ENCODE data around the gene TRHDE. TPM values are rescaled to one million over a fixed set of nuclear protein-coding genes. Genes with fewer than 3 reads are reported as not detected.

Gene TRHDE
- total RNA-seq, 2 donors from 2014 or later, result 10.9 to 73.2 TPM

- no peaks in the 10 kb centered on the region for H3K4me1 ChIP-seq
- no peaks in the 10 kb centered on the region for H3K9me3 ChIP-seq
- no peak for TF ChIP-seq POLR2A (IDR thresholded peaks at IDR 0.05)
- TF ChIP-seq, protein P1, sequence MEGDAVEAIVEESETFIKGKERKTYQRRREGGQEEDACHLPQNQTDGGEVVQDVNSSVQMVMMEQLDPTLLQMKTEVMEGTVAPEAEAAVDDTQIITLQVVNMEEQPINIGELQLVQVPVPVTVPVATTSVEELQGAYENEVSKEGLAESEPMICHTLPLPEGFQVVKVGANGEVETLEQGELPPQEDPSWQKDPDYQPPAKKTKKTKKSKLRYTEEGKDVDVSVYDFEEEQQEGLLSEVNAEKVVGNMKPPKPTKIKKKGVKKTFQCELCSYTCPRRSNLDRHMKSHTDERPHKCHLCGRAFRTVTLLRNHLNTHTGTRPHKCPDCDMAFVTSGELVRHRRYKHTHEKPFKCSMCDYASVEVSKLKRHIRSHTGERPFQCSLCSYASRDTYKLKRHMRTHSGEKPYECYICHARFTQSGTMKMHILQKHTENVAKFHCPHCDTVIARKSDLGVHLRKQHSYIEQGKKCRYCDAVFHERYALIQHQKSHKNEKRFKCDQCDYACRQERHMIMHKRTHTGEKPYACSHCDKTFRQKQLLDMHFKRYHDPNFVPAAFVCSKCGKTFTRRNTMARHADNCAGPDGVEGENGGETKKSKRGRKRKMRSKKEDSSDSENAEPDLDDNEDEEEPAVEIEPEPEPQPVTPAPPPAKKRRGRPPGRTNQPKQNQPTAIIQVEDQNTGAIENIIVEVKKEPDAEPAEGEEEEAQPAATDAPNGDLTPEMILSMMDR (IDR thresholded peaks at IDR 0.05), result no peak
- DNase-seq (no peak), ATAC-seq (no peak)
- H3K27me3 ChIP-seq, result no peaks in the 10 kb centered on the region
- H3K4me3 ChIP-seq, result no peak overlapping the region
- H3K36me3 ChIP-seq (replicated peaks in 1 of 2; ENCODE audit: insufficient read depth in 1 of 2, low read depth in 2 of 2), result no peaks in the 10 kb centered on the region
- 79 to 83% methylated on average over 5 of the region's 5 CpGs for WGBS, 2 donors
- H3K27ac ChIP-seq, result no peak overlapping the region
- intact Hi-C loops (cut with DNase I), result no loop called here
Observed at GRCh38 chr12:72311946-72312345, 39.8 kb downstream of the TRHDE start.

GRCh38 chr12:72313806-72314205 lies 41.6 kb downstream of the TRHDE start:
- H3K27ac ChIP-seq, result no peak overlapping the region
- ATAC-seq (no peak), DNase-seq (no peak)
- H3K27me3 ChIP-seq, result no peaks in the 10 kb centered on the region
- no peaks in the 10 kb centered on the region for H3K36me3 ChIP-seq (replicated peaks in 1 of 2; ENCODE audit: insufficient read depth in 1 of 2, low read depth in 2 of 2)
- peaks cover 6% of the 10 kb centered on the region for H3K4me1 ChIP-seq
- intact Hi-C loops (cut with DNase I), result no loop called here
- no peak overlapping the region for H3K4me3 ChIP-seq
- H3K9me3 ChIP-seq, result no peaks in the 10 kb centered on the region
- 27 to 43% methylated on average over 2 of the region's 2 CpGs for WGBS, 2 donors
- no peak for TF ChIP-seq POLR2A (IDR thresholded peaks at IDR 0.05)
- TF ChIP-seq, protein P1 (IDR thresholded peaks at IDR 0.05), result no peak

DNA sequence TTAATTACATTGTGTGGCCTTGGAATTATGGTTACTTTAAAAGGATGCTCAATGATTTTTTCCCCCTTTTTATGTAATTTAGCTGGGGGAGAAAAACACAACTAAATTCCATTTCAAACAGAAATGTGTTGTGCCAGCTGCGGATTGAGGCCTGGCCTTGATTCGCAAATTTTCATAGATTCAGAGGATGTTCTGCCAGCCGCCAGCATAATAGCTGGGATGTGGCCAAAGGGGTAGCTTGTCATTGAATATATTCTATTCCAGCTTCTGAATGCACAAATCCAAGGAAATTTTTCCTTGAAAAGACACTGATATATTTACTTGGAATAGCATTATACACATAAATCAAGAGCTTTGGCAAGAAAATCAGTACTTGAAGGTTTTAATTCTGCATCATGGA lies 43.7 kb downstream of the TRHDE start:
- H3K36me3 ChIP-seq (replicated peaks in 1 of 2; ENCODE audit: insufficient read depth in 1 of 2, low read depth in 2 of 2), result no peaks in the 10 kb centered on the region
- H3K9me3 ChIP-seq, result no peaks in the 10 kb centered on the region
- H3K4me3 ChIP-seq, result no peak overlapping the region
- H3K4me1 ChIP-seq, result peaks cover 14% of the 10 kb centered on the region
- no peak for ATAC-seq
- no peak for TF ChIP-seq POLR2A (IDR thresholded peaks at IDR 0.05)
- TF ChIP-seq, protein P1 (IDR thresholded peaks at IDR 0.05), result no peak
- no peak for DNase-seq
- 93 to 96% methylated on average over 3 of the region's 3 CpGs for WGBS, 2 donors
- intact Hi-C loops (cut with DNase I), result no loop called here
- H3K27me3 ChIP-seq, result no peaks in the 10 kb centered on the region
- H3K27ac ChIP-seq, result no peak overlapping the region

DNA sequence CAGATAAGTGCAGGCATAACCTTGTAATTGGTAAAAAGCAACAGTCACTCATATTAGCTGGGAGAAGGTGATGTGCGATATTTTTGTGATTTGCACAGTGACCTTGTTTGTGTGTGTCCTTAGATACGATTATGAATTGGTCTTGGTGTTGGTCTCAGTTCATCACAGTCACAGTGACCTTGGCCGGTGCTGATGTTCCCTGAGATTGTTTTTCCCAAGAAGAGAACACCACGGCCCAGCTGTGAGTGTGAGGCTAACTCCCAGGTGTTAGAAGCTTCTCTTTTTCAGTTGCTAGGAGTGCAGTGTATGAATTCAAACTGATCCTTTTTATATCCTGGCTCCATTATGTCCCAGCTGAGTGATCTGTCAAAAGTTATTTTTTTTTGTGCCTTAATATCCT lies 46.2 kb downstream of the TRHDE start:
- peak overlapping the region in 2 of 4 donors; percentile 29 to 32 for H3K27ac ChIP-seq
- DNase-seq (peak; percentile 43 to 67 (median 63)), ATAC-seq (peak; percentile 82)
- intact Hi-C loops (cut with DNase I), result no loop called here
- WGBS, 2 donors, result 18 to 24% methylated on average over 4 of the region's 4 CpGs
- H3K36me3 ChIP-seq (replicated peaks in 1 of 2; ENCODE audit: insufficient read depth in 1 of 2, low read depth in 2 of 2), result no peaks in the 10 kb centered on the region
- peaks cover 19% of the 10 kb centered on the region for H3K4me1 ChIP-seq
- TF ChIP-seq, protein P1 (IDR thresholded peaks at IDR 0.05), result no peak
- TF ChIP-seq POLR2A (IDR thresholded peaks at IDR 0.05), result no peak
- no peaks in the 10 kb centered on the region for H3K9me3 ChIP-seq
- no peak overlapping the region for H3K4me3 ChIP-seq
- H3K27me3 ChIP-seq, result no peaks in the 10 kb centered on the region

DNA sequence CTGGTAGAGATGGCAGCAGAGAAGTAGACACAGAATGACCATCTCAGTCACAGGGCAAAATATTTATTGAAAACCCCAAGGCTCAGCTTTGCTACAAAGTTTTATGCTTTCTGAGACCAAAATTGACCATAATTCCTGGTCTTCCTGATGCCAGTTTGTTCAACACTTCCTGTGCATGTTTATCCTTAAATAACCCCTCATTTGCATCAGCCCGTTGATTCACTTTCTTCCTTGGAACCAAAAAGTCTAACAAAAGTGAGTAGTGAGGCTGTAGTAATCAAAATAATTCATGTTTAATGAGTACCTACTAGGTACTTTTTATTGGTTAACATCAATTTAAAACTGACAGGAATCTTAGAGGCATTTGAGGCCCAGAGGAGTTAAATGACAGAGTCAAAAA lies 51.7 kb downstream of the TRHDE start:
- no peak overlapping the region for H3K4me3 ChIP-seq
- no peak overlapping the region for H3K27ac ChIP-seq
- TF ChIP-seq POLR2A (IDR thresholded peaks at IDR 0.05), result no peak
- TF ChIP-seq, protein P1 (IDR thresholded peaks at IDR 0.05), result no peak
- H3K9me3 ChIP-seq, result no peaks in the 10 kb centered on the region
- 87 to 88% methylated on average over 1 of the region's 1 CpG for WGBS, 2 donors
- no peaks in the 10 kb centered on the region for H3K36me3 ChIP-seq (replicated peaks in 1 of 2; ENCODE audit: insufficient read depth in 1 of 2, low read depth in 2 of 2)
- DNase-seq (no peak), ATAC-seq (no peak)
- H3K27me3 ChIP-seq, result no peaks in the 10 kb centered on the region
- intact Hi-C loops (cut with DNase I), result no loop called here
- H3K4me1 ChIP-seq, result peaks cover 13% of the 10 kb centered on the region
